GM19463 (cell line): ENCODE data around the gene SPAG9.

Experiments used
- ATAC-seq: cut with Tn5 transposase; IDR thresholded peaks from one replicate; pipeline ENCODE4 v1.9.1; 2021; ENCODE audit warnings: mild to moderate bottlenecking, moderate library complexity; ENCODE audit not compliant: unreplicated experiment

The SPAG9 gene

DNA sequence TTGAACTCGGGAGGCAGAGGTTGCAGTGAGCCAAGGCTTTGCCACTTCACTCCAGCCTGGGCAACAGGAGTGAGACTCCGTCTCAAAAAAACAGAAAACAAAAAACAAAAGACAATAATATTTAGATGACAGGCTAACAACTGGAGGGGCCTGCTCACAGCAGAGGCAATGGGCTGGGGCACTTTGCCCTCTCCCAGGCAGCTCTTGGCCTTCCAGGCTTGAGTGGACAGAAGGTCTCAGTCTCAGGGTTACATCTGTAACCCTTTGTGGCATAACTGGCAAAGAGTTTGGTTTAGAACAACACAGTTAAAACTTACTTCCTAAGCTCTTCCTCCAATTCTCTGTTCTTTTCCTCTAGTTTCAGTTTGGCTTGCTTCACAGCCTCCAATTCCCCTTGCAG is 114.9 kb downstream of the SPAG9 start:
- no peak for ATAC-seq

DNA sequence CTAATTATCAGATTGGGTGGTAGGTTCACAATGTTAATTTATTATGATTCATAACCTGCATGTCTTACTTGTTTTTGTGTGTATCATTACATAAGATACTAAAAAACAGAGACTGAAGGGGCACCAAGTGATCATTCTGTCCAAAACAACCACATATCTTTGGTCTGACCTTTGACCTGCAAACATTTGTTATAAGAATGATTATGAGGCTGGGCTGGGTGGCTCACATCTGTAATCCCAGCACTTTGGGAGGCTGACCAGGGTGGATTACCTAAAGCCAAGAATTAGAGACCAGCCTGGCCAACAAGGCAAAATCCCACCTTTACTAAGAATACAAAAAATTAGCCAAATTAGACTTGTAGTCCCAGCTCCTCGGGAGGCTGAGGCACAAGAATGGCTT is 116.4 kb downstream of the SPAG9 start:
- no peak for ATAC-seq

DNA sequence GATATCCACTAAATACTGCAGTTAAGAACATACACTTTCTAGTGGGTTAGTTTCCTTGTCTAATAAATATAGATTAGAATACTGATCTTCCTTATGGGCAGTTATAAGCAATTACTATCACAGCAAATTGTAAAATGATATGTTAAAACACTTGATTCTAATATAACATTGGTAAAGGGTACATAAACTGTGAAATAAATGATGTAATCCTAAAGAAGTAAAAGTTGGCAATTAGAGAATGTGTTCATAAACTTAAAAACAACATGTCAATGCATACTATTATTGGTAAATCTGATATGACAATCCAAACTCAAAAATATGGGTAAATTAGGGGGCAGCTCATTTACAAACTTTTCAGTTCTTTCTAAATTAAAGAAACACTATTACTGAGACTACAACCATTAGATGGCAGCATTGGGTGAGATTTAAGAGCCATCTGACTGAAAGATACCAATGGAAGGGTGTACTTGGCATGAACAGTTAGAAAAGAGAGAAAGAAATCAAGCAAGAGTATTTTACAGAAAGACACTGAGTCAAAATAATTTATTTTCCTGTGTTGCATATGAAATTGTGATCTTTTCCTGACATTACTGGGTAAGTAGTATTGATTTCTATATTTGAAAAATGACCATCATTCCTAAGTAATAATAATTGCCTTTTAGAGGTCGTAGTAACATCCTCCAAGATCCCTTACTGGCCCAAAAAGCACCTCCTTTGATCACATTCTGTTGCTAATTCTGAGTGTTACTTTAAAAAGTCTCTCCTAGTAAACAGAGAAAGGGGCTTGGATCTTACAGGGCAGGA is 119.6 kb downstream of the SPAG9 start:
- no peak for ATAC-seq

DNA sequence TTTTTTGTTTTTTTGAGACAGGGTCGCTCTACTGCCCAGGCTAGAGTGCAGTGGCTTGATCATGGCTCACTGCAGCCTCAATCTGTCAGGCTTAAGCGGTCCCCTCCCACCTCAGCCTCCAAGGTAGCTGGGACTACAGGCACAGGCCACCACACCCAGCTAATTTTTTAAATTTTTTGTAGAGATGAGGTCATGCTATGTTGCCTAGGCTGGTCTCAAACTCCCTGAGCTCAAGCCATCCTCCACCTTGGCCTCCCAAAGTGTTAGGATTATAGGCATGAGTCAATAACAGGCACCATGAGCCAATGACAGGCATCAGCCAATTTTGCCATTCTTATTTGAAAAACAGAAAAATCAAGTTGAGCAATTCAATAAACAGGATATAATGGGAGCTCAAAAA is 125.0 kb downstream of the SPAG9 start:
- ATAC-seq: no peak

DNA sequence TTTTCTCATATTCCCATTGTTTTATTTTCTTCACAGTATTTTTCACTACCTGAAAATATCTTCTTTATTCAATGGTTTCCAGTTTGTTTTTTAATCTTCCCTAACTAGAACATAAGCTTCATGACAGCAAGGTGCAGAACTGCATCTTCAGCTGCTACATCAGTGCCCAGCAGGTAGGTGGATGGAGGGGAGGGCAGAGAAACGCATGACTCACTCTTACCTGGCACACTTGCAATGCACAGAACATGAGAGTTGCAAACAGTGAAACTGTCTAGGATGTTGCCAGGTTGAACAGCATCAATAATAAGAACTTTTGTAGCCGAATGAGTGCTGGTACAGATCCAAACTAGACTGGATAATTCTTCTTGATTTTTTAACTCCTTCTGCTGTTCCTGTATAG is 127.1 kb downstream of the SPAG9 start:
- ATAC-seq: no peak

DNA sequence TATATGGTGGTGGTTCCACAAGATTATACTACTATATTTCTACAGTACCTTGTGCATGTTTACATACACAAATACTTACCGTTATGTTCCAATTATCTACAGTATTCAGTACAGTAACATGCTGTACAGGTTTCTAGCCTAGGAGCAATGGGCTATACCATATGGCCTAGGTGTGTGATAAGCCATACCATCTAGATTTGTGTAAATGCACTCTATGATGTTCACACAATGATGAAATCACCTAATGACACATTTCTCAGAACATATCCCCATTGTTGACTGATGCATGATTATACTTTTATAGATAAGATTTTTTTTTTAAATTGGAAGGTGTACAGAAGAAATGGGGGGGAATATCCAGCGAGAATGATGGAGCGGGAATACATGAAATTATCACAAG is 131.5 kb downstream of the SPAG9 start:
- ATAC-seq: no peak

DNA sequence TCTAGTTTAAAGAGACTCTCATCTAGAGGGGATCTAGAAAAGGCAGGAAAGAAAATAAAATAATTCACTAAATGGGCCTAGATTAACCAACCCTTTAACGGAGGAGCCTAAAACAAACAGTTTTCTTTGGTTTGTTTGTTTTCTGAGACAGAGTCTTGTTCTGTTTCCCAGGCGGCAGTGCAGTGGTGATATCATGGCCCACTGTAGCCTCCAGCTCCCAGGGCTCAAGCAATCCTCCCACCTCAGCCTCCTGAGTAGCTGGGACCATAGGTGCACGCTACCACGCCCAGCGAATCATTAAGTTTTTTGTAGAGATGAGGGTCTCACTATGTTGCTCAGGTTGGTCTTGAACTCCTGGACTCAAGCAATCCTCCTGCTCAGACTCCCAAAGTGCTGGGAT is 132.2 kb downstream of the SPAG9 start:
- ATAC-seq: no peak

DNA sequence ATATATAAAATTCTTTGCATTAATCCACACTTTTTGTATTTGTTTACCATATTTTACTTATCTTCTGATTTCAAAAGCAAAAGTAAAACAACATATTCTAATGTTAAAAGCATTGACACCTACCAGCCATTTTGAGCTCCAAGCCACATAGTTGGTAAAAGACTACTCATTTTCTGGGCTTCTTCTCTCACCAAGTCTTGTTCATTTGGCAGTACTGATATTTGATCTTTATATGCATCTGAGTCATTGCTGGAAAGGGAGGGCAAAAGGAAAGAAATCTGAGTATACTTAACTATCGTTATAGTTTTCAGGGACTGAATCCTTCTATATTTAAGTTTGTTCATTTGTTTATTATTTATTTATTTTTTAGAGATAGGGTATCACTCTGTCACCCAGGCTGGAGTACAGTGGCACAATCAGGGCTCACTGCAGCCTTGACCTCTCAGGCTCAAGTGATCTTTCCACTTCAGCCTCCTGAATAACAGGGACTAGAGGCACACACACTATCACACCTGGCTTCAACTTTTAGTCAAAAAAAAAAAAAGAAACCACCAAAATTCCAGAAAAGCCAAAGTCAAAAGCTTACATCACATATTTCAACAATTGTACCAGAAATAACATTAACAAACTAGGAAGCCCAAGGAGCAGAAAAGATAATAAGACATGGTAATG is 133.5 kb downstream of the SPAG9 start:
- ATAC-seq: no peak

DNA sequence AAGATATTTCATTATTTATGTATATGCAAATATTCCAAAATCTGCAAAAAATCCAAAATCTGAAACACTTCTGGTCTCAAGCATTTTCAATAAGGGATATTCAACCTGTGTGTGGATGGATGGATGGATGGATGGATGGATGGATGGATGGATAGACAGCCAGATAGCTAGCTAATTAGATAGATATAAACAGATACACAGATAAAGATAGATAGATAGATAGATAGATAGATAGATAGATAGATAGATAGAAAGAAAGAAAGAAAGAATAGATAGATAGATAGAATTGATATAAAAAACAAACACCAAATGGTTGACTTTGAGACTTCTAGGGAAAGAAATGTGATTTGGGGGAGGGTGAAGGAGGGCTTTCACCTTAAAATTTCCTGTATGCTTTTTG is 139.4 kb downstream of the SPAG9 start:
- ATAC-seq: no peak

DNA sequence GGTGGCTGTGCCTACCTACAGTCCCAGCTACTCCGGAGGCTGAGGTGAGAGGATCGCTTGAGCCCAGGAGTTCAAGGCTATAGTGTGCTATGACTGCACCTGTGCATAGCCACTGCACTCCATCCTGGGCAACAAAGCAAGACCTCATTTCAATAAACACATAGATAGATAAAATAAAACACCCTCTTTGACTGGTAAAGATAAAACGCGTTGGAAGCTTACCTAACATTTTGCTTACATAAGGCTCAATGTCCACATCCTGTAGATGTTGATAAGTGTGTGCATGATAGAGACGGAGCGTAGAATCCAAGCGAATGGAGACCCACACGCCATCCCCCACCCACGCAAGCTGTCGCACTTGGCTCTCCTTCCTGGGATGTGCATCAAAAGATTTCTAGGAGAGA is 141.1 kb downstream of the SPAG9 start:
- no peak for ATAC-seq

DNA sequence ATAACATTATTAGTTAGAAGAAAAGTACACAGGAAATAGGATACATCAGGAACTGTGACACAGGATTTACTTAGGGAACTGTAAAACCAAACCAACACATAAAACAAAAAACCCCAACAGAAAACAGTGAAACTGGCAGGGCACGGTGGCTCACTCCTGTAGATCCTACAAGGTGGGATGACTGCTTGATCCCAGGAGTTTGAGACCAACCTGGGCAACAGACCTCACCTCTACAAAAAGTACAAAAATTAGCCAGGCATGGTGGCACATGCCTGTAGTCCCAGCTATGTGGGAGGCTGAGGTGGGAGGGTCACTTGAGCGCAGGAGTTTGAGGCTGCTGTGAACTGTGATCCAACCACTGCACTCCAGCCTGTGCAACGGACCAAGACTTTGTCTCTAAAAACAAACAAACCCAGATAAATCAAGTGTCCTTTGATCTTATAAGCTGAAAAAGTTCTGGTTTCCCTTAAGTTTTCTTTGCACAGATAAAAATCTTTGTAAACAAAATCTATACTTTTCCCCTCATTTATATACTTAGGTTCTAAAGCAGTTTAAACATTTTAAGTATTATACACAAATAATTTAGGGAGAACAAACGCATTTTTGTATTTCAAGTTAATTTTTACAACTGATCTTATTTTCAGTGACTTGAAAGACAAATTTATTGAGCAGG is 143.0 kb downstream of the SPAG9 start:
- no peak for ATAC-seq

DNA sequence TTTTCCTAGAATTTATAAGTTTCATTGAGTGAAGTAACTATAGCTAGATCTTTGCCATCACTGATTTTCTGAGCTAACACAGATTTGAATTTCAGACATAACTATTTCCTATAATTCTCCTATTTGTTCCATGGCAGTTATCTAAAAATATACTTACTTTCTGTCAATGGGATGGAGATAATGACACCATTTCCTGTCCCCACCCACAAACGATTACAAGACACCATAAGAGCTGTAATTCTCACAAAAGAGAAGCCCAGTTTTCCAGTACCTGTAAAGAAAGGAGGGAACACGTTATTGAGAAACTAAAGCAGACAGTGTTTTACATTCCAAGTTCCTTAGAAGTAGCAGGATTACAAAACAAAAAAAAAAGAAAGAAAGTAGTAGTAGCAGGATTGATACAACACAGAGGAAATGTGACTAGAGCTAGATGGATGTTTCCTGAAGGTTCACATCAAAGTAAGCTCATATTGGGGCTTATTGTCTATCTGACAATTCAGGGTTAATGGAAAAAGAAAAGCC is 143.7 kb downstream of the SPAG9 start:
- no peak for ATAC-seq

DNA sequence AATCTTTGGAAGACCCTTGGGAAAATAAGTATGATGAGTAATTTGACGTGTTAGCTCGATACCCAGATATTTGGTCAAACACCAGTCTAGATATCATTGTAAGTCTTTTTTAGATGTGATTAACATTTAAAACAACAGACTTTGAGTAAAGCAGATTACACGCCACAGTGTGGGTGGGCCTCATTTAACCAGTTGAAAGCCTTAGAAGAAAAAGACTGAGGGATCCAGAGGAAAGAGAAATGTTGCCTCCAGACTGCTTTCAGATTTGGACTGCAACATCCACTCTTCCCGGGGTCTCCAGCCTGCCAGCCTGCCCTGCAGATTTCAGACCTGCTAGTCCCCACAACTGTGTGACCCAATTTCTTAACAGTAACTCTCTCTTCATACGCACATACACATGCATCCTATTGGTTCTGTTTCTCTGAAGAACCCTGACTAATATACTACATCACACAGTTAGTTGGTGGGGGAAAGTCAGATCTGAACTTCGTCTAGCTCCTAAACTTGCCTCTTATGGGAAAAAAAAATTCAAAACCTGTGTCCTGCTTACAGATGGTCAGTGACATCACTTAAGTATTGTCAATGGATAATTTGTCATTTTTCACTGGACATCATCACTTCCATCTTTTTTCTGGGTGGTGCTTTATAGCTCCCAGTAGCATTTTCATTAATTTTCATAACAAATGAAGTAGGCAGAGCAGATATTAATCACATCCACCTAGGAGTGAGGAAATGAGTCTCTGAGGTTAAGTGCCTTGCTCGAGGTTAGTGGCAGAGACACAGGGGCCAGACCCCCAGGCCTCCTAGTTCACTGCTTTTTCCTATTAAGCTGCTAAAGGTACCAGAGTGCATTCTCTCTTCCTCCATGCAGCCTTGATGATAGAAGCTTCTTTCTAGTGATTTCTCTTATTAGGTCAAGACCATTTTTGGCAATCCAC is 146.8 kb downstream of the SPAG9 start:
- no peak for ATAC-seq

DNA sequence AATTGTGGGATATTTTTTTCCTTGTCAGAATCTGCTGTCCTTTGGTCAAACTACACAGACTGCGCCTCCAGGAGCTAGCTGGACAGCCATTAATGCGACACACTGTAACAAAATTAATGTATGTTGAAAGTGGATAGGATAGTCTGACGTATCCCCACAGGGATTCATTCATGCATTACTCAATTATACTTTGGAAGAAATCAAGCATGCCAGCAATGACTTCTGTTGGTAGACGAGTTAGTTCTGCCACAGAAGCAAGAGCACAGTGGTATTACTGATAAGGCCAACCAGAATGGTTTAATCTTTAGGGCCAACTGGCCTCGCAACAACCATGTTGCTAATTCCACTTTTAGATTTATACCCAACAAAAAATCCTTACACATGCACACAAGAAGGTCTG is 148.1 kb downstream of the SPAG9 start:
- ATAC-seq: no peak

DNA sequence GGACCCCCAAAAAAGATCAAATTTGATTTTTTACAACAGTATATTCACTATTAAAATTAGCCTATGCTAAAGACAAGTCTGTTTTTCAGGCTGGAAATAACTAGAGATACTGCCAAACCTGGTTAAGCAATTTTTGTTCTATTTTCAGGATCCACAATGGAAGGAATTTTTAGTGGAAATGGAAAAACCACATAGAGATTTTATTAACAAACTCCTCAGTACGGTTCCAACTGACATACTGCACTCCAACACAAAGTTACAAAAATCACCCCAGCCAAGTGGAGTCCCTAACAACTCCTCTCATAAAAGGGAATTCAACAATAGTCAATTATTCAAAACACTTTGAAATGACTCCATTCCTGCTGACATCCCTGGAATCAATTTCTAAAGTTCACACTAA is 152.9 kb downstream of the SPAG9 start:
- no peak for ATAC-seq

DNA sequence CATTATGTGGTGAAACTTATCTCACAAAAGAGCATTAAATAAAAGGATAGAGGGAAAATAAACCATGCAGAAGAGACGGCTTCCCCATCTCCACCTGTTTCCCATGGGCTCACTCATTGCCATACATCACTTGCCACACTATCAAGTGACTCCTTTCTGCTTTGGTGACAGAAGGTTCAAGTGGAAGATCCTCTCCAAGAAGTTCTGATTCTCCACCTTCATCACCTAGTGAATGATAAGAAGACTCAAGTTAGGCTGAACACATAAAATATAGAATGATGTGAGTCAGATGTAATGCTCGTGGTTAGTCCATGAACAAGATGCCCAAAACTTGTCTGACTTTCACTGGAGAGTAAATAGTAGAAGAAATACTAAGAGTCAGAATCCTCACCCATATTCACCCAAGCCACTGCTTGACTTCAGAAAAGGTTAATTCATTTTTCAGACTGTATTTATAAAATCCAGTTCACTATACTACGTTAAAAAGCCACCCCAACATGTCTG is 154.5 kb downstream of the SPAG9 start:
- no peak for ATAC-seq

DNA sequence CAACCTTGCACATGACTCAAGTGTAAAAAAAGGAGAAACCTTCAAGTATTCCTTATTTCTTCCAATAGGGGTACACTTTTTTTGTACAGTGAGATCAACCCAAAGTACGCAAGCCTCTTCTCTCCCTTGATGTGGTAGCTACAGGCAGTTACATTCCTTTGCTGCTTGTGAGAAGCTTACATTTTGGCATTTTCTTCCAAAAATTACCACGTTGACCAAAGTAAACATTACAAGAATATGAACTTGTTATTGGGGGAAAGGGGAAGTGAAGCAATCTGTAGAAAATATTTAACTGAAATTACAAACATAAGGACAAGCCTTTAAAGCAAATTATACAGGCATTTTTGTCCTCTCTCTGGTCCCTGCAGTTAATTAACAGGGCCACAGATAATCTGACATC is 157.5 kb downstream of the SPAG9 start:
- no peak for ATAC-seq

DNA sequence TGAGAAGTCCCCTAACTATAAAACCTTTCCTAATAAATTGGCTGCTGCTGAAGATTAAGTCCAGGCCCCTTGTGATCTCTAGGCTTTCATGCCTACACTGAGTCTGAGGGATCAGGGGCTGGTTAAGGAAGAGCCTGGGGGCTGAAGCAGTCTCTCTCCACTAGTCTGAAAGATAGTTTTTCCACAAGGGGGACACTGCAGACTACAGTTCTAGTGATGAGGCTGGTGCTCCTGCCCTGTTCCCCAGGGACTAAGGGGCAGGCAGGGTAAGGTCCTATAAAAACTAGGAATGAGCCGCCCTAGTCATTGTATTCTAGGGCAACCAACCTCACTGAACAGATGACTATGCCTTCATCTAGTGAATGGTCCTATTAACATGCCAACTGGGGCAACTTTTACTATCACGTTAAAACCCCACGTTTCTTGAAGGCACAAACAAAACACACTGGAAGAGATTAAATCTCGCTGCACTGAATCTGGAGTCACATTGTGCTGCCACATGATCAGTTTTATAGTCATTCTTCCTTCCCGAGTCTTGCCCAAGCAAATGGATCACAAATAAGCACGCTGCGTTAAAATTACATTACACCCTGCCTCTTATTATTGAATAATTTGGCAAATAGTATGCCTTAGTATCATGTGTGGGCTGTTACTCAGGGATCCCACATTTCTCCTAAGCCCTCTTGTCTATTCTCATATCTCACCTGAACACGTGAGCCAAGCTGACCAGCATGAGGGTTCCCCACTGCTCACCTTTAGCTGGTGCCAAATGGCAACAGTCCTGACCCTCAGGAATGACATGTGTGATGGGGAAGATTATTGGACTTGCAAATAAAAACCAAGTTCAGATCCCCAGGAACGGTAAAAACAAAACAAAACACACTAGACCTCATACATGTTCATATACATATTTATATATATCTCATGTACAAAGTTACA is 159.1 kb downstream of the SPAG9 start:
- ATAC-seq: no peak

DNA sequence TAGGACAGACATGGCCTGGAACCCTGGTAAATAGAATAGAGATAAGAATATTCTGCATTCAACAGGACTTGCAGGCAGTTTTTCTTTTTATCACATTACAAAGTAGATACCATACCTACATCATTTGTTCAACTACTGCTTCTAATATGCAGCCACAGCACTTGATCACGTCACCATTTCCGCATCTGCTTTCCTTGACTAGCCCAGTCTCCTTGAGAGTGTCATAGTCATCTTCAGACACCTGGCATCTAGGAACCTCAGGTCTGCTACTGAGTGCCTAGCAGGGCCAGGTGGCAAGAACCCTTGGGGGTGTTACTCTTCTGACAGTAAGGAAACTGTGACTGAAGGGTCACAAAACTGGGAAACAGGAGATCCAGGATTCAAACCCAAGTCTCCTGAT is 161.3 kb downstream of the SPAG9 start:
- ATAC-seq: no peak
